PFSK-1 (cell line): ENCODE measurements around the gene EPHA8.

ENCODE experiments used
- FOXP2 ChIP-seq: optimal IDR thresholded peaks from 2 replicates; pipeline ENCODE3; 2011; ENCODE audit warnings: borderline replicate concordance, control low read depth, inconsistent platforms; ENCODE audit not compliant: insufficient read depth; ENCODE audit errors: extremely low read length, extremely low read depth
- POLR2AphosphoS5 ChIP-seq: IDR thresholded peaks from 2 replicates; pipeline ENCODE4 v1.6.1; 2012; ENCODE audit warnings: low read depth, mild to moderate bottlenecking, control low read depth, low read length, moderate library complexity
- REST ChIP-seq, 2 experiments: IDR thresholded peaks; 2 replicates each; pipeline versions ENCODE4 v1.6.1 to v1.8.0; 2011 to 2012; ENCODE audit warnings: low read depth in 2 of 2, low read length in 2 of 2, control low read depth in 1 of 2, inconsistent platforms in 1 of 2, mild to moderate bottlenecking in 1 of 2, moderate library complexity in 1 of 2; ENCODE audit not compliant: insufficient read depth in 1 of 2
- SIN3A ChIP-seq: IDR thresholded peaks from 2 replicates; pipeline ENCODE4 v1.6.1; 2012; ENCODE audit warnings: mild to moderate bottlenecking, low read length, moderate library complexity, borderline replicate concordance; ENCODE audit not compliant: insufficient read depth
- TAF1 ChIP-seq: IDR thresholded peaks from 2 replicates; pipeline ENCODE4 v1.6.1; 2012; ENCODE audit warnings: low read length, control low read depth, borderline replicate concordance; ENCODE audit not compliant: insufficient read depth

Gene EPHA8

GRCh38 chr1:22591576-22591975 is 28.3 kb downstream of the EPHA8 start:
- TF ChIP-seq FOXP2 = no peak
- TF ChIP-seq POLR2AphosphoS5 = no peak
- TF ChIP-seq TAF1 = no peak
- no peak for TF ChIP-seq SIN3A
- no peak for TF ChIP-seq REST (IDR thresholded peaks at IDR 0.05; ENCODE audit: insufficient read depth in 1 of 2, low read depth in 2 of 2, low read length in 2 of 2)

GRCh38 chr1:22592051-22592450 is 28.8 kb downstream of the EPHA8 start:
- TF ChIP-seq REST (IDR thresholded peaks at IDR 0.05; ENCODE audit: insufficient read depth in 1 of 2, low read depth in 2 of 2, low read length in 2 of 2) (no peak), FOXP2 (no peak), TAF1 (no peak), POLR2AphosphoS5 (no peak), SIN3A (no peak)

GRCh38 chr1:22592919-22593790 is 29.9 kb downstream of the EPHA8 start:
- no peak for TF ChIP-seq FOXP2
- TF ChIP-seq REST (IDR thresholded peaks at IDR 0.05; ENCODE audit: insufficient read depth in 1 of 2, low read depth in 2 of 2, low read length in 2 of 2) = no peak
- TF ChIP-seq POLR2AphosphoS5 = no peak
- no peak for TF ChIP-seq SIN3A
- no peak for TF ChIP-seq TAF1

GRCh38 chr1:22594396-22594795 is 31.1 kb downstream of the EPHA8 start:
- no peak for TF ChIP-seq POLR2AphosphoS5
- no peak for TF ChIP-seq FOXP2
- TF ChIP-seq TAF1 = no peak
- no peak for TF ChIP-seq SIN3A
- no peak for TF ChIP-seq REST (IDR thresholded peaks at IDR 0.05; ENCODE audit: insufficient read depth in 1 of 2, low read depth in 2 of 2, low read length in 2 of 2)
